GM18951 (cell line): Measurements from ENCODE around the gene TYW5.
"Not testable (repeated sequence)": the region's sequence is repeated elsewhere in the genome, so short reads cannot be mapped to it uniquely, and the experiment has no call there.

Source experiments
- POLR2A ChIP-seq: IDR thresholded peaks from 4 replicates; pipeline ENCODE4 v1.6.1; 2011; ENCODE audit warnings: mild to moderate bottlenecking; ENCODE audit not compliant: insufficient read length, insufficient read depth; ENCODE audit errors: extremely low read depth
- in situ Hi-C: fragments of 300-500 bp; cut with MboI; formaldehyde crosslinking; loops from one replicate; pipeline ENCODE4 v1.12.0; 2022; ENCODE audit warnings: low sequenced_read_pairs, mixed read lengths, inconsistent platforms; ENCODE audit not compliant: unreplicated experiment

The TYW5 gene

DNA sequence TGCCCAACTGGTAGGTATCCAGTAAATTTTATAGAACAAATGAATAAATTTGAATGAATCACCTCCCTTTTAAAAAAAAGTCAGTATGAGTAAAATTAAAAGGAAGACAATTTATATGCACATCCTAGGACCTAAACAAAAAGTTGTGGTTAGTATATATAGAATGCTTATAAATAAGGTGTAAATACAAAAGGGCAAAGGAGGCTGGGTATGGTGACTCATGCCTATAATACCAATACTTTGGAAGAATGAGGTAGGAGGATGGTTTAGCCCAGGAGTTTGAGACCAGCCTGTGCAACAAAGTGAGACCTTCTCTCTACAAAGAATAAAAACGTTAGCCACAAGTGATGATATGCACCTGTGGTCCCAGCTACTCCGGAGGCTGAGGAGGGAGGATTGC lies 31.4 kb downstream of the TYW5 start:
- in situ Hi-C loops, result no loop called here
- TF ChIP-seq POLR2A, result no peak

DNA sequence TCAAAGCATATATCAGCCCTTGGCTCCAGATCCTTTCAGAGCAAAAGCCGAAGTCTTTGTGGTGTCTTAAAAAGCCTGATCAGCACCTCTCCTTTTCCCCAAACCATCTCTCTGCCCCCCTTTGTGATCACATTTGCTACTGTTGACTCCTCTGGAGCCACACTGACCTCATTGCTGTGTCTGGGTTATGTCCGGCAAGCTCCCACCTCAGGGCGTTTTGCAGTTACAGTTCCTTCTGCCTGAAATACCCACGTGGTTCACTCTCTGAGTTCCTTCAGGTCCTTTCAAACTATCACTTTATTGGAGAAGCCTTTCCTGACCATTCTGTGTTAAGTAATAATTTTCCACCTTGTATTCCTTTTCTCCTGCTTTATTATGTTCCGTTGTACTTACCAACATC lies 32.4 kb downstream of the TYW5 start:
- no peak for TF ChIP-seq POLR2A
- in situ Hi-C loops, result no loop called here

DNA sequence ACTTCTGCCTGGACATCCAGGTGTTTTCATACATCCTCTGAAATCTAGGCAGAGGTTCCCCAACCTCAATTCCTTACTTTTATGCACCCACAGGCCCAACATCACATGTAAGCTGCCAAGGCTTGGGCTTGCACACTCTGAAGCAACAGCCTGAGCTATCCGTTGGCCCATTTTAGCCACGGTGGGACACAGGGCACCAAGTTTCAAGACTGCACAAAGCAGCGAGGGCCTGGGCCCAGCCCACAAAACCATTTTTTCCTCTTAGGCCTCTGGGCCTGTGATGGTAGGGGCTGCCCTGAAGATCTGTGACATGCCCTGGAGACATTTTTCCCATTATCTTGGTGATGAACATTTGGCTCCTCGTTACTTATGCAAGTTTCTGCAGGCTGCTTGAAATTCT lies 38.3 kb downstream of the TYW5 start:
- no peak for TF ChIP-seq POLR2A
- in situ Hi-C loops, result no loop called here

DNA sequence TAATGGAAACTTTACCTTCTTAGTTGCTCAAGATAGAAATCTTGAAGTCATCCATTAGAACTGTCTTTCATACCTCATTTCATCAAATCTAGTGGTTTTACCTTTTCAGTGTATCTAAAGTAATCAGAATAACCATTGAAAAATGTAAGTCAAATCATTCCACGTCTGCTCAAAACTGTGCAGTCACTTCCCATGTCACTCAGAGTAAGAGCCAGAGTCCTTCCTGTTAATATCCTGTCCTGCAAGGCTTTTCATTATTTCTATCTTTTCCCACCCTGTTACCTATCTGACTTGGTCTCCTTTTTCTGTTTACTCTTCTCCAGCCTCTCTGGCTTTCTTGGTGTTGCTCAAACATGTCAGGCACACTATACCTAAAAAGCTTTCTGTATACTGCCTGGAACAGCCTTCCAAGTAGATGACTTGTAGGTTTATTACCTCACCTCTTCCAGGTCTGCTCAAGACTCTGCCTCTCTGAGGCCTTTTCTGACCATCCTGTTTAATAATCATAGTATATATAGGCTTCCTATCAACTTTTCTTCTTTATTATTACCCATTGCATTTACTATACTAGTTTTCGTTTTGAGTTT lies 40.8 kb downstream of the TYW5 start:
- no peak for TF ChIP-seq POLR2A
- in situ Hi-C loops, result no loop called here

DNA sequence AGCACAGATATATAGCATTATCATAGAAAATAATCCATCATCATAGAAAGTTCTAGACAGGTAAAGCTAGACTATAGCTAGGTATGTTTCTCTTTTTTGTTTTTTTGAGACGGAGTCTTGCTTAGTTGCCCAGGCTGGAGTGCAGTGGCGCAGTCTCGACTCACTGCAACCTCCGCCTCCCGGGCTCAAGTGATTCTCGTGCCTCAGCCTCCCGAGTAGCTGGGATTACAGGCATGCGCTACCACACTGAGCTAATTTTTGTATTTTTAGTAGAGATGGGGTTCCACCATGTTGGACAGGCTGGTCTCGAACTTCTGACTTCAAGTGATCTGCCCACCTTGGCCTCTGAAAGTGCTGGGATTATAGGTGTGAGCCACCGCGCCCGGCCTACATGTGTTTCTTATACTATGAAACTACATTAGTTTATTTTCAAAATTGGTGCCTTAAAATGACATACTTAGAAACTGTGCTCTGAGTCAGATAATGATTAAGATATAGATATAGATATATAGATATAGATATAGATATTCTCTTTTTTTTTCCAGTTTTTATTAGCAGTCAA lies 42.7 kb downstream of the TYW5 start:
- in situ Hi-C loops, result not testable (repeated sequence)

DNA sequence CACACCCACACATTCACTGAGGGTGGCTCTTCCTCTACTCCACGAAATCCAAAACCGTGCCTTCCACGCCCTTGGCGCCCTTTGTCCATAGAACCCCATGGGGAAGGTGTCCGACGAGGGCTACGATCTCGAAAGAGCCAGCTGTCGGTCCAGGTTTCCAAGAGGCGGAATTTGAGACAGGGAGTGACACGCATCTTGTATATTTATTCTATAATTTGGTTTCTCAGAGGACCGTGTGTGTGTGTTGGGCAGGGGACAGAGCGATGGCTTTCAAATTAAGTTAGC lies 43.5 kb downstream of the TYW5 start:
- no peak for TF ChIP-seq POLR2A
- in situ Hi-C loops, result no loop called here

DNA sequence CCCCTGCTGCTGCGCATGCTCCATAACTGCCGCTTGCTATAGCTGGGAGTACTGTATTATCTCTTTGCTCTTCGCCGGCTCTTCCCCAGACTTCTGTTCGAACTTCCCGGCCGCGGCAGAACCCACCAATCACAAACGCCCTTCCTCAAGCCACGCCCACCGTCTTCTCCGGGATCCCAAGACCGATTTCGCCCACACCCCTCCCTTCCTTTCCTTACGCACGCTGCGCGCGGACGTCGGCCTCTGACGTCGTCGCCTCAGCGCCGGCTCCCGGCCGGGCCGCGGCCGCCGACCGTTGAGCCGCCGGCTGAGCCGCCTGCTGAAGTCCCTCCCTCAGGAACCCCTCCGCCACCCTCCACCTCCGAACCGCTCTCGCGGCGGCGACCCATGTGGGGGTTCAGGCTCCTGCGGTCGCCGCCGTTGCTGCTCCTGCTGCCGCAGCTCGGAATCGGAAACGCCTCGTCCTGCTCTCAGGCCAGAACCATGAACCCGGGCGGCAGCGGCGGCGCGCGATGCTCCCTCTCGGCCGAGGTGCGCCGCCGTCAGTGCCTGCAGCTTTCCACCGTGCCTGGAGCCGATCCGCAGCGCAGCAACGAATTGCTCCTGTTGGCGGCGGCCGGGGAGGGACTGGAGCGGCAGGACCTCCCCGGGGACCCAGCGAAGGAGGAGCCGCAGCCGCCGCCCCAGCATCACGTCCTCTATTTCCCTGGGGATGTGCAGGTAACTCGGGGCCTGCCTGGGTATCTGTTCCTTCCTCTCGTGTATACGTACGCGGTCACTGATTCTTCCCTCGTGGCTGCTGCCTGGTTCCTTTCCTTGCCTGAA lies 44.0 kb downstream of the TYW5 start, which contains the start of gene C2orf69:
C2orf69 (plus strand) TSS at position 242 of the 825 bp plus-strand sequence; CDS start at position 388, 146 bp downstream.
- in situ Hi-C loops, result no loop called here
- TF ChIP-seq POLR2A, result peak; percentile 95

DNA sequence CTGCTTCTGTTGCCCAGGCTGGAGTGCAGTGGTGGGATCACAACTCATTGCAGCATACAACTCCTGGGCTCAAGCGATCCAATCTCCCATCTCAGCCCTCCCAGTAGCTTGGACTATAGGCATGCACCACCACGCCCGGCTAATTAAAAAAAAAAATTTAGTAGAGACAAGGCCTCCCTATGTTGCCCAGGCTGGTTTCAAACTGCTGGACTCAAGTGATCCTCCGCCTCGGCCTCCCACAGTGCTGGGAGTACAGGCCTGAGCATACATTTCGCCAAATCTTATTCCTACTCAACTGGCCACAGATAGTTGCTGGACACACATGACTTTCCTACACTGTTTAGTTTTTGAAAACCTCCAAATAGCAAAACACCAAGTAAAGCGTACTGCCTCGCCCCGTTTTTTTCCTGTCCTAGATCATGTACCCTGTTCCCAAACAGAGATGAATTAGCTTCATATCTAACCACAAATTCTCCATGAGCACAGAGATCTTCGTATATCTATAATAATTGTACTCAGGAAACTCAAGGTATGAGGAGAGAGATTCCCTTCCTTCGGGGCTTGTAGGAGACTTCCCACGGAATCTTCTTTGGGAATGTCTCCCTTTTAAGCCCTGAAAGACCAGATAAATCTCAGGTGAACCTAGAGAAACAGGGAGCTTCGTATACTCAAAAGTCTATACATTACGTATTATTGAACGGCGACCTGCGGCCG lies 44.8 kb downstream of the TYW5 start:
- in situ Hi-C loops, result no loop called here
- no peak for TF ChIP-seq POLR2A

DNA sequence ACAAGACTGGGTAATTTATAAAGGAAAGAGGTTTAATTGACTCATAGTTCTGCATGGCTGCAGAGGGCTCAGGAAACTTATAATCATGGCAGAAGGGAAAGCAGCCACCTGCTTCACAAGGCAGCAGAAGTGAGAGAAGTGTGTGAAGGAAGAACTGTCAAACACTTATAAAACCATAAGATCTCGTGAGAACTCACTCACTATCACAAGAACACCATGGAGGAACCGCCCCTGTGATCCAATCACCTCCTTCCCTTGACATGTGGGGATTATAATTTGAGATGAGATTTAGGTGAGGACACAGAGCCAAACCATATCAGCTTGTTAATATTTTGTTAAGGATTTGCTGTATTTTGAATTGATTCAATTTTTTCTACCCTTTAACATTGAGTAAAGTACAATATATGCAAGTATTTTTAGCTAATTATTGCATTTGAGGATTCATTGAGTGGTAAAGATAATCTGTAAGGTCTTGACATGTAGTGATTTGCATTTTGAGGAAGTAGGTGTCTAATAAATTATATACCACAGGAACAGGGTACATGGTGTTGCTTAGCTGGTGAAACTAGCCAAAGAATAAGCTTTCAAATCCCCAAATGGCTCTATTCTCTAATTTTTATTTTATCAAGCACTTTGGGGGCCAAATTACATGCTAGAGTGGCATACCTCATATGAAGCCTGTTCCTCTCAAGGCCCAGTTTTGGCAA lies 48.1 kb downstream of the TYW5 start:
- TF ChIP-seq POLR2A, result no peak
- in situ Hi-C loops, result no loop called here

DNA sequence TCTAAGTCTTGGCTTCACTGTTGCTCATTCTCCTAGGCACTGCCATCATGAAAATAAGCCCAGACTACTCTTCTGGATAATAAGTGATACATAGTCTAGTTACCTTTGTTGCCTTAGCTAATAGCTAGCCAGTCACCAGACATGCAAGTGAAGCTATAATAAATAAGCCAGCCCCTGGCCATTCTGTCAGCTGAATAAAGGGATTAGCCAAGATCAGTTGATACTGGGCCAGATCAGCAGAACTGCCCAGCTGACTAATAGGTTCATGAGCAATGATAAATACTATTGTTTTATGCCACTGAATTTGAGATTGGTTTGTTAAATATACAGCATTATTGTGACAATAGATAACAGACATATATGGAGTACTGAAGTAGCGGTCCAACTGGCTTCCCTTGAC lies 52.2 kb downstream of the TYW5 start:
- in situ Hi-C loops, result no loop called here
- TF ChIP-seq POLR2A, result no peak

DNA sequence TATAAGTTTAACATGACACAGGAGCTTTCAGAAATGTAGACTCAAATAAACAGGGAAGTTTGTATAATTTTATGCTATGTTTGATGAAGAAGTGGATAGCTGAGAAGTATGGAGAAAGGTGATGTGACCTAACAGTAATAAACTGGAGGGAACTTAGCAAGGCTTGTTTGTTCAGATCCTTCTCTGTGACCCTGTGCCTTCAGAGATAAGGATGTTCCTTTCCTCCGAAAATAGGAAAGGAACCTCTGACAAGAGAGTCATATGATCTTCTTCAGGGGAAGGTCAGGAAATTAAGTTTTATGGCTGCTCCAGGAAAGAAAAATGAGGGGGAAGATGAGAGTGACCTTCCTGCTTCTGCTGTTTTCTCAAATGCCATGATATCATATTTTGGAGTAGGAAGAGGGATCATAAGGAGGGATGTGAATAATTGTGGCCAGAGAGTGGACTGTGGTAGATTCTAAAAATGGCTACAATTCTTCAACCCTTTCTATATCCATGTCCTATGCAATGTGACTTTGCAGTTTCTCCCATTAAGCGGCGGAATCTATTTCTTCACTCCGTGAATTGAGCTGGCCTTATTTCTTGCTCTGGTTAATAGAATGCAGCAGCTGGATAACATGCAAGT lies 52.7 kb downstream of the TYW5 start:
- TF ChIP-seq POLR2A, result no peak
- in situ Hi-C loops, result no loop called here

DNA sequence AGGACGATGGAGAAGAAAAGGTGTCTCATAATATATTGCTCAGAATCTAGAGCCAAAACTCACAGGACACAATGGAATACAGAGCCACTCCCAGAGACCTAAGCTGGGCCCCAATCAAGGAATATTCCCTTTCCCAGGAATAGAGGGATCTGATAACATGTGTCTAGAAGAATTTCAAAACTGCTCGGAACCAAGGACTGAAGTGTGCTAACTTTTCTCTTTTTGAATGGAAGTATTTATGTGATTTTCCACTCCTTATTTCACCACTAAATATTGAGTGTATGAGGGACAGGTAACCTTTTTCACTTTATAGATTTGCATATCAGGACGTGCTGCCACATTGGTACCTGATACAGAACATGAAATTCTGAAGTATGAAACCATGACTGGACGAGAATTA lies 53.3 kb downstream of the TYW5 start:
- in situ Hi-C loops, result no loop called here
- no peak for TF ChIP-seq POLR2A

DNA sequence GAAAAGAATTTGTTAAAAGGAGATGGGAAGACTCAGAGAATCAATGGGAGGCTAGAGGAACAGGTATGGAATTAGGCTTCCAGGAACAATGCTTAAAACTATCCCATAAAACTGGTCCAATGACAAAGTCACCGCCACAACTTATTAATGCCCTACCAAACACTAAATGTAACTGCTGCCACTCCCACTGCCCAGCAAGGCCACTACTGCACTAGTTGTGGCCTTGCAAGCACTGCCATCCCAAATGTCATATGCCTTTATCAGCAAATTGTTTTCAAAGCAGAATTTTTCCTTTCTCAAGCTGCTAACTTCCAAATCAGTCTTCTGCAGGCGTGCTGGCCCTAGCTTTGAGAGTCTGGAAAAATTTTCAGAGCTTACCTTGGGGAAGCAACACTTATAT lies 58.7 kb downstream of the TYW5 start:
- TF ChIP-seq POLR2A, result no peak
- in situ Hi-C loops, result no loop called here
